Fibroblast of skin of left quadriceps (primary cell): Measurements from ENCODE around the gene LPAR1.

Source experiments
- DNase-seq, 2 experiments: peaks; one replicate each; pipeline ENCODE4 v3.0.0-alpha.2; 2013; ENCODE audit warnings: low read depth in 2 of 2

The LPAR1 gene

DNA sequence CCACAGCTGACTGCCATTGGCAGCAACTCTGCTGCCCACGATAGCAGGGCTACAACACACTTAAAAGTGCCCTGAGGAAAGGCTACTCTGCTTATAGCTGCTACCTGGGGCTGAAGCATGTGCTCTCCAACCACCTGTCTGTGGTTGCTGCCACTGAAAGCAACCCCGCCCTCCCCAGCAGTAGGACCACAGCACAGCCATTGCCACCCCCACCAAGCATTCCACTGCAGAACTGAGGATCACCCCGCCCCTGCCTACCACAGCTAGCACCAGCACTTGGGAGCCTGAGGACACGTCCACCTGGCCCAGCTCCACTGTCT, 85.8 kb downstream of the LPAR1 start:
- DNase-seq, result no peak

DNA sequence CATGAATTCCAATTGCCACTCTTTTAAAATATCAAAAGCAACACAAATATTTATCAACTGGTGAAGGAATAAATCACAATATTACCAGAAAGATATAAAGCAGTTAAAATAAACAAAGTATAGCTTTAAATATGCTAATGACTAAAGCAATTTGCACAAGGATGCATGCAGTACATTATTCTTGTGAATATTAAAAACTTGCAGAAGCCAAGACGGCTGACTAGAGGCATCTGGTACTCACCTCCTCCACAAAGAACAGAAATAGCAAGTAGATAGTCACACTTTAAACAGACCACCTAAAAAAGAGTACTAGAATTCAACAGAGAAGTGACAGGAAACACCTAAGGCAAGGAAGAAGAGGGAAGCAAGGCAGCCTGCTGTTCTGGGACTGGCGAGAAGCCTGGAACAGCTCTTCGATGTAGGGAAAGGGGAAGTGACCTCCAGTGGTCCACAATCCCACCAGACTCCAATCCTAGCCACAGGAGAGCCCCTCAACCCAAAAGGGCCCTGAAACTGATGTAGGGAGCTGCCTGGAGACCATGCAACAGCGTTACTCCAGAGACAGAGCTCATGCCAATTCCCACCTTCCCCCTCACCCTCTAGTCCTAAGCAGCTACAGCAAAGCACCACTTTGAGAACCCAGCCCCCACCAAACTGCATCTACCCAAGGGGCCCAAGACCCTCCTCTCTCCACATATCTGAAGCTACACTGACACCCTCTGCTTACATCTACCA, 86.3 kb downstream of the LPAR1 start:
- DNase-seq, result no peak

DNA sequence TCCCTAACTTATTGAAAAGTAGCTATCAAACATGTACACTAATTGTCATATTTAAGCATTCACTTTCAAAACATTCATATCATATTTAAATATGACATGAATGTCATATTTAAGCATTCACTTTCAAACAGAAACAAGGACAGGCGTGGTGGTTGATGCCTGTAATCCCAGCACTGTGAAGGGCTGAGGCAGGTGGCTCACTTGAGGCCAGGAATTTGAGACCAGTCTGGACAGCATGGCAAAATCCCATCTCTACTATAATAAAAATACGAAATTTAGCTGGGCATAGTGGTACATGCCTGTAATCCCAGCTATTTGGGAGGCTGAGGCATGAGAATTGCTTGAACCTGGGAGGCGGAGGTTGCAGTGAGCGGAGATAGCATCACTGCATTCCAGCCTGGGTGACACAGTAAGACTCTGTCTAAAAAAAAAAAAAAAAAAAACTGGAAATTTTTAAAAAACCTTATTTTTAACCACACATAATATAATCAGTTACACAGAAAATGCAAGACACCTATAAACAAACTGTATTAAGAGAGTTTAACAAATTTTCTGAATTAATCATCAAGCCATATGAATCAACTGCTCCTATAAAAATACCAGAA, 88.1 kb downstream of the LPAR1 start:
- DNase-seq, result no peak

DNA sequence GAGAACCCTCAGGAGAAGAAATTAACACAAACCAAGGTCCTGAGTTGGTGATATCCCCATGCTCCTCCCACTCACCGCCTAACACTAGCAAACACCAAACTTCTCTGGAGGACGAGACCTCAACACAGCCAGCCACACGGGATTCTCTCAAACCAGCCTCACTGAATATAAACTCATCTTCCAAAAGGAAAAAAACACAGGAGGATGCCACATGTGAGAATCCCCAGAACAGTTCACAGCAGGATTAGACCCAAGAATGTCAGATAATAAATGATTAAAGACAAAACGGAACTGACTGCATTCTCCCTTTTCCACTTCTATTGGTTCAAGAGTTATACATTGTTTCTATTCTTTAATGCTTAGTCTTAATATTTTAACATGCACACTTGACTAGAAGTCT, 89.2 kb downstream of the LPAR1 start:
- DNase-seq, result peak in 1 of 2 experiments; percentile 37

DNA sequence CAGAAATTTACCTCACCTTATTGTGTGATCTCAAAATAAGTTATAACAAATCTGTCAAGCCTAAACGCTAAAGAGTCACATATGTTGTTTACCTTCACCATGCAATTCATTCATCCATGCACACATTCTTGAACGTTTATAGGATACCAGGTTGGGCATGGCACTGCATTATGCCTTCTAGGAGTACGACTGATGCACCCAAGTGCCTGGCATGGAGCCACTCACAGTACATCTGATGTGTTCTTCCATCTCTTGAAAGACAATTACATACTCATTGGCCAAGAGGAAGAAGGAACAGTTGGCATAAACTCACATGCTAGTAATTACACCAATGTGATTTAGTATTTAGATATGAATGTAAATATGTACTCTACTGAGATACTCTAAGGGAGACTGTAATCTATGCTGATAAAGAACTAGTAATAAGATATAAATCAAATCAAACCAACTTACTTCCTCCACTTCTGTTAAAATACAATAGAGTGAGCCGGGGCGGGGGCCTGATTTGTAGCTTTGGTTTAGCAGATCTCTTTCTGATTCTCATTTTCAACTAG, 90.7 kb downstream of the LPAR1 start:
- no peak for DNase-seq

DNA sequence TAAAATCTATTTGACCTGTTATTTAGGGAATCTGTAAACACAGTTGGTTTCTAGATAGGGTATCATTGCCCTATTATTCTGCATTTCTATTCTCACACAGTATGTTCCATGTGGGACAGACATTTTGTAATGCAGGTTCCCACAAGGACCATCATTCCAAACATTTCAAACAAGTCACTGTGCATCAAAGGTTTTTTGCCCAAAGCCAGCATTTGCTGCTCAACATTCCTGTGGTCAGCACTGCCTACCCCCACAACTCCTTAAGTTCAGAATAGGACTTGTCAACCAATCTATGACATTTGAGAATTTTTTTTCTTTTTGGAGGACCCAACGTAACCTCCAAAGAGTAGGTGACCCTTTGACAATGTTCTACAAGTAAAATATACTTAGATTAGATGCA, 95.7 kb downstream of the LPAR1 start:
- peak in 1 of 2 experiments; percentile 39 for DNase-seq

DNA sequence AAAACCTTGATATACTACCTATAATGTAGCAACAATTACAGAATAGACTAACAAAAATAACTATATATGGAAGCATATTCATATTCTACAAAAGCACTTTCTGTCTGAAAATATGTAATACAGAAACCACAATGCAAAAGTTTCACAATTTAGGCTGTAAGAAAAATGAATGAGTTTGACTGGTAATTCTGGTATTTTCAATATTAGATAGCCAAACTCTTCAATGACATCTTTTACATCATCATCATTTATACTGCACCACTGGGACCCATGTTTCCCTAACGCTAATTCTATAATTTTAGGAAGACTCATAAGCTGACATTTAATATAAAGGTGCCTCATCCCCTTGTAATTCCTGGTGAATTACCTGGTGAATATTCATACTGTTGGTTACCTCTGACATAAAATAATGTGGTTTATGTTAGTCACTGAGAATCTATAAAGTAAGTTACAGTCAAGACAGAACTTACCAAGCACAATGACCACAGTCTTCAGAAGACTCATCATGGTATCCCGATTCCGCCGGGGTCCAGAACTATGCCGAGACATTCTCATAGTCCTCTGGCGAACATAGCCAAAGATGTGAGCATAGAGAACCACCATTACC, 97.2 kb downstream of the LPAR1 start:
- DNase-seq, result no peak

DNA sequence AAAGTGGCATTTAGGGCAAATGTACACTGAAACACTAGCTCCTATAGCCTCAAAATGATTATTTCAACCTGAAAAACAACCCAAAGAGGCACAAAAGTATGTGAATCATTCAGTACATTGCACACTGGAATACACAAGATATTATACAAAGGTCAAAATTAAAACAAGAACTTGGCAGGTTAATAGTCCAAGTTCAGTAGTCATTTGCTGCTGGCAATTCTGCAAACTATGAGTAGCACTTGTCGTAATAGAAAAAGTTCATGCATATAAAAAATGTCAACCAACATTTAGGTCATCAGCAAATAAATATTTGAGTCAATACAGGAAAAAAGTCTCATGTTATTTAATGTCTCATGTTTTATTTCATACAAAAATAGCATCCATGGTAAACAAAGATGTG, 98.7 kb downstream of the LPAR1 start:
- no peak for DNase-seq

DNA sequence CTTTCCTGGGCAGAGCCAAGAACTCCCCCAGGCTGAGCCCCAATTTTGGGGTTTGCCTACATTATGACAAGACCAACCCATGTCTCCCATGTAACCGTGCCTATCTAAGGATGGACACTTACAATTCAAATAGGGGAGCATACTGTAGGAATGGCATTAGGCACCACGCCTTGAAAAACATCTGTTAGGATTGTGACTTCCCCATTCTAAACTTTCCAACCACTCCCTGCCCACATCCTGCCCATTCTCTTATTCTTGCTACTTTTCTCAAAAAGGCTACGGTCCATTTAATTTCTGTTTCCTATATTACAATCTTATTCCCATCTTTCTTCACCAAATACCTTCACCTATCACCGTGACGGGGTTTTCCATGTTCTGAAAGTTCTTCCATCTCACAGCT, 99.2 kb downstream of the LPAR1 start:
- DNase-seq, result no peak

DNA sequence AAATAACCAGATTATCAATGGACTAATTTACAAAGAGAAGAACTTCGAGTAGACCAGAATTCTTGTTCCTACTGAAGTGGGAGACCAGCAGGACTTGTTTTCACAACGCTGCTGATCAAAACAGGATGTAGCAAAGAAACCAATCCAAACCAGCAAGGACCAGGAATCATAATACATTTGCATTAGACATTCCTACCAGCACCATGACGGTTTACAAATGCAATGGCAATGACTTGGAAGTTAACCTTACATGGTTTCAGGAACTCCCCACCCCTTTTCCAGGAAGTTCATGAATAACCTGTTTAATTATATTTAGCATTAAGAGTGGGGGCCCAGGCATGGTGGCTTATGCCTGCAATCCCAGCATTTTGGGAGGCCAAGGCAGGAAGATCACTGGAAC, 100.0 kb downstream of the LPAR1 start:
- no peak for DNase-seq

DNA sequence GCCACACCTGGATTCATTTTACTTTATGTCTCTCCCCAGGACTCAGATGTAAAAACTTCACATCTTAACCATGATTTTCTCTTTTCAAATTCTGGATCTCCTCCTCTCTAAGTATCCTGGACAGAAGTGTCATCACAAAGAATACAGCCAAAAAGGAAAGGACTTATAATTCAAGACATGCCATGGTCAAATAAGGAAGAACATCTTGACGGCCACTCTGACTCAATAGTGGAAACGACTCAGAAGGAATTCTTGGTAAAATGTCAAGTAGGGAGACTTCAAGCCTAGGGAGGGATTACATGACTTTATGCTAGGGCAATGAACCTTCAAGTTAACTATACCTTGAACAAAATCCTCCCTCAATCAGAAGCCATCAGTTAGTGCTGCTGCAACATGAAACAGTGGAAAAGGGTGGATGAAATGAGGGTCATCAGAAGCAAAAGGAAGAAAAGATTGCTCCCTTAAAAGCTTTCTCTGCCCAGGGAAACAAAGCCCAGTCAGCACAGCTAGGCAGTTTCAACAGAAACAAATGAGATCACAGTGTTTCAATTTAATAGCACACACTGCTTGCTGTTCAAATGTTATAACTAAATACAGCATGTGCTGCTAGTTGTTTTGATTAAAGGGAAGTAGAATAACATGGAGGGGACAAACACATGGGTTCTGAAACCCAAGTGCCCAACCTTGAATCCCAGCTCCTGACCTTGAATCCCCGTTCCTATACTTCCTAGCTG, 101.4 kb downstream of the LPAR1 start:
- peak; percentile 88 to 89 for DNase-seq

DNA sequence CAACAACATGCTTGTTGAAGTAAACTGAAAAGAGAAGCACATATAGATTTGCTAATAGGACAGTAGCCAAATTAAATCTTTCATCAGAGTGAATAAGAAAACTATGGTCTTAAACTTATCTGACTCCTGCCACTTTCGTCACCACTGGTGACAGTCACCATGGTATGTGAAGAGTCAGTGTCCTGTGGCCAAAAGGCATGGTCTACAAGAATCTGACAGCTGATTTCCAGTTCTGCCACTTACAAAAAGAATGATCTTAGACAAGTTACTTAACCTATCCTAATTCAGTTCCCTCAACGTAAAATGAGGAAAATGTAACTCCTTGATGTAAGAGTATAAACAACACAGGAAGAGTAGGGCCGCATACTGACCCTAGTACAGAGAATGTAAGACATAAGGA, 102.0 kb downstream of the LPAR1 start:
- no peak for DNase-seq

DNA sequence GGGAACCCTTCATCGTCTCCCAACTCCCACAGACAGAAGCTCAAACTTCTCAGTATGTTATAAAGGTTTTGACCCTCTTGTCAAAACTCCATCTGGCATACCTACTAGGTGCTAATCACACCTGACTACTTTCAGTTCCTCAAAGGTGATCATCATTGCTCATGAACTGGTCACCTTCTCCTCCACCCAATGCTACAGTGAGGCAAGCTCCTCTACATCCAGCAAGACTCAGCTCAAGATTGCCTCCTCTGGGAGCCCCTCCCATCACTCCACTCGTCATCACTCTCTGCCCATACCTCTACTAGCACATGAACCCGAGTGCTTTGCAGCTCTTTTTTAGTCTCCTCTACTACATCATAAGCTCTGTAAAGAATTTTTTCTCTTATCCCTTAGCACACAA, 102.4 kb downstream of the LPAR1 start:
- no peak for DNase-seq

DNA sequence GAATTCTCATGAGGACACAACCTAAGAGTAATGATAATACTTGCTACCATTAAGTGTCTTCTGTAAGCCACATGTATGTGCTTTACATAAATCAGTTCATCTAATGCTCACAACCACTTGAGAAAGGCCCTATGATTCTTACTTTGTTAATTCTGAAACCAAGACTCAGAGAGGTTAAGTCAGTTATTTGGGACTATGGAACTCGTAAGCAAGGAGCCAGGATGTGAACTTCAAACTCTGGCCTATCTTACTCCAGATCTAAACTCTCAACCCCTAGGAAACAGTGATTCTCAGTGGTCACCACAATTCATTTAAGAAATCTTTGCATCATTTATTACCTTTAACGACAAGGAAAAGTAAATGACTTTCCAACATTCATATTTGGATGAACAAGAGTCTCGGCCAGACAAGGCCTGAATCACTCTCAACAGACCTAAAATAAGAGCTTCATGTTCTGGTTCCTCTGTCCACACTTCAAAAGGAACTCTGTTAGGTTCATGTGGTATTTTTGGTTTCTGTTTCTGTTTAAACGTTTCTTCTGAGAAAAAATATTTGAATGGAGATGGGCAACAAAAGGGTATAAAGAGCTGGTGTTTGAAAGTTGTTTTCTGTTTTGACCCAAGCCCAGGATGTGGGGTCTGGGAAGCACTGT, 104.8 kb downstream of the LPAR1 start:
- DNase-seq, result no peak

DNA sequence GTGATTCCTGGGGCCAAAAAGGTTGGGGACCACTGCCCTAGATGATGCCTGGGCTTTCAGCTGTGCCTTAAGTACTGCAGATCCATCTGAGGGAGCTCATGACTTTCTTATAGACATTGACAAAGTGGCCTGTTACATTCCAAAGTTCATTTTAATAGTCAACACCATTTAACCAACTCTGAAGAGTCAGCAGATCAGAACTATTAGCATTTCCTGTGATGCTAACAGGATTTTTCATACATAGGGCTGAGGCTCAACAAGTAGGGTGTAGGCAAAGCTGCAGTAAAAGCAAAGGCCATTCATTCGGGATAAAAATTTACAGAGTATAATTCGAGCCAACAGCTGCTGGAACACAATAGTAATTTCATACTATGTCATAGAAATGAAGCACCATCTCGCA, 105.4 kb downstream of the LPAR1 start:
- DNase-seq, result peak; percentile 63 to 72

DNA sequence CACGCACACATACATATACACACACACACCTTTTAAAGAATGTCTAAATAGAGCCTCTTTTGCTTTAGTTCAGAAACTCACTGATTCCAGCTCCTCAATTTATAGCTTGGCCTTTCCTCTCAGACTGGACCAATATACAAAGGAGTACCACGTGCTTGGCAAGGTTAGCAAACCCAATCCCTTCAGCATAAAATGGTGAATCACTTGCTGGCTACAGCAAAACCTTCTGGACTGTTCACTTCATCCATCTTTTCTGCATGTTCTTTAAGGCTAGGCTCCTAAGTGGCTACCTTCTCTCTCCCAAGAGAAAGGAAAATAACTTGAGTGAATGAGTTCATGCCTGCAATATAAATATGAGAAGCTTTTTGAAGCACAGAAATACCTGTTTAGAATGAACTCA, 109.7 kb downstream of the LPAR1 start:
- no peak for DNase-seq

DNA sequence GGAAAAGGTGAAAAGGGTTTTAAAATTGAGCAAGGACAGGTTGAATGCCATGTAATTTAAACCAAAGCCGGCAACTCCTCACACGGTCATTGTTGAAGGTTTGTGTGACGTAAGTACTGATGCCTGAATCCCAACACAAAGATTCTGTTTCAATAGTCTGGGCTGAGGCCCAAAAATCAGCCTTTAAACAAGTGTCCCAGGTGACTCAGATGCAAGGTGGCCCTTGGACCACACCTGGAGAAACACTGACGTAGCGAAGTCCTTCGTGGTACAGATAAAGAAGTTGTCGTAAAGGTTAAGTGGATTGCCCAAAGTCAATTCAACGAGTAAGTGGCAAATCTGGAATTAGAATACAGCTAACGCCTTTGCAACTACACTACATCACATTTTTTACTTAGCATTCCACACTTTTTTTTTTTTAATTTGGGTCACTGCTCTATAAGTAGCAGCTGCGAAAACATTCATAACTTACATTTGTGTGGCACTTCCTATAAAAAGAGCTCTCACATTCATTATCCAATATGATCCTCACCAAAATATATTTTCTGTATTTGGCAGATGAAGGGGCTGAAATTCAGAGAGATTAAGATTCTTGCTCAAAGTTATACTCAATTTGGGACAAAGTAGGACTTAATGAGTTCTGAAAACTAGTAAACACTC, 111.3 kb downstream of the LPAR1 start:
- DNase-seq, result no peak

DNA sequence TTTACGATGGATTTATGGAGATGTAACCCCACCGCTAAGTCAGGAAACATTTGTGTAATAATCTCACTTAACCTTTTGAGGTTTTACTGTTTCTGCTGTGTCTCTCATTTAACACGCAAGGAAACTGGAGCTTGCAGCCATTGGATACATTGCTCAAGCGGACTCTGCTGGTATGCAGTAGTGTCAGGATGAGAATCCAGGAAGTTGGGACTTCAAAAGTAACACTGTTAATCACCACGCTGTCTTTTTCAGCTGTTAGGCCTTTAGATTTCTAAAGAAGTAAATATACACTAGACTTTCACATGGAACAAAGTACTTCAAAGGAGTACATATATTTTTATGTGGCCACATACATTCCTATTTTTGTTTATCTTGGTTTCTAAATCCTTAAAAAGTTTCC, 114.7 kb downstream of the LPAR1 start:
- peak in 1 of 2 experiments; percentile 53 for DNase-seq

DNA sequence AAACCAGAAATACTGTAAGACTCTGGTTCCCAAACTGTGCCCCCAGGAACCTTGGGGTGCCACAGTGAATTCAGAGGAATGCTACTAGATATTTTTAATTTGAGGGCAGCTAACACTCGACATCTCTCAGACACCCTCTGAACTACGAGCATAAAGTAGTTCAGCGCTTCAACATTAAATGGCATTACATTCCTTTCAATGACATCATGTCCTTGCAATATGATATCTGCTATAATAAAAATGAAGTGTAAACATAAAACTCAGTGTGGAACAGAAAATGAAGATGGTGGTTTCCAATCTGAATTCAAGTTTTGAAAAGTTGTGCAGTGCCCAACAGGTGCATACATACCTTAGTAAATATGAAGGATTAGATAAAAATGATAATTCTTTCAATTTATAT, 116.1 kb downstream of the LPAR1 start:
- DNase-seq, result no peak

DNA sequence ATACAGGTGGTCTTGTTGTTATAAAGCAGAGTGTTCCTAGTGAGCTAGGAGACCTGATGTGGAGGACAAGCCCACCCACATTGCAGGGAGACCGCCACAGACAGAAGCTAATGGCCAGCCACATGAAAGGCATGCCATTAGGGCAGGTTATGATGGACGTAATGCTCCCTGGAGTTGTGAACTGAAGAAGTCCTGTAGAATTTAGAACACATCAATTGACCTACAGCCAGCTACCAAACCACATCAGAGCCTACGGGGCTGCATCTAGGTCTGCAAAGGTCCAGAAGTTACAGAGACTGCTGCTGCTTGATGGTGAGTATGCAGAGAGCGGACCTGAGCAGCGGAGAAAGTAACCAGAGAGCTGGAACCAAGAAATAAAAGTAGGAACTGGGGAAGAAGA, 116.6 kb downstream of the LPAR1 start:
- DNase-seq, result no peak

DNA sequence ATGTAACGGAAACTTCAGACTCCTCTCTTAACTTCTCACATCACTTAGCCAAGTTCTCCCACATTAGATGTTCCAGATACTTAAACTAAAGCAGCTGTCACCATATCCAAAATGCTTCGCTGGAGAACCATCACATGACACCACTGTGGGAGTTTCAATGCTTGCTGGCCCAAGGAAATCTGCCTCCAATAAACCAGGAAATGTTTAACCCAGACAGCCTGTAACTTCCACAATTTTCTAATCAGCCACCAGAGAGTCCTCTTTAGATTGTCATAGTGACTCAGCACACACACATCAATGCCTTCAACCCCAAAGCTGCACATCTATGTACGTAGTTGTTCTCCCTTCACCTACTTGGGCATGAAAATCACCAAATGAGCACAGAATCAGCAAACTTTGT, 118.7 kb downstream of the LPAR1 start:
- DNase-seq, result peak; percentile 73 to 83

DNA sequence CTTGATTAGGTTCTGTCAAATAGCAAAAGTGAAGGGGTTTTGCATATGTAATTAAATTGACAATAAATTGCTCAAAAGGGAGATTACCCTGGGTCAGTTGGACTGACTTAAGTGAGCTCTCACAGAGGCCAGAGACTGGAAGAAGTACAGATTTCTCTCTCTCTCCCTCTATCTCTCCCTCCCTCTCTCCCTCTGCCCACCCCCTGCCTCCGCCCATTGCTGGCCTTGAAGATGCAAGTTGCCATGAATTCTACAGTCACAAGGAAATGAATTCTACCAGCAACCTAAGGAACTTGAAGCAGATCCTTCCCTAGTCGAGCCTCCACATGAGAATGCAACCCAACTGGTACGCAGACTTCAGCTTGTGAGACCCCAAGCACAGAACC, 119.2 kb downstream of the LPAR1 start:
- DNase-seq, result no peak
